ENCODE data around the gene BEST1.
"Not testable (repeated sequence)": the region's sequence is repeated elsewhere in the genome, so short reads cannot be mapped to it uniquely, and the experiment has no call there.

The BEST1 gene

GRCh38 chr11:61949169-61950034, 749 bp upstream of the BEST1 start:
- DNase-seq: peak; percentile 59 to 92

GRCh38 chr11:61951484-61952135, 1.5 kb downstream of the BEST1 start:
- no peak for DNase-seq

GRCh38 chr11:61952882-61953281, 2.7 kb downstream of the BEST1 start:
- DNase-seq: no peak

DNA sequence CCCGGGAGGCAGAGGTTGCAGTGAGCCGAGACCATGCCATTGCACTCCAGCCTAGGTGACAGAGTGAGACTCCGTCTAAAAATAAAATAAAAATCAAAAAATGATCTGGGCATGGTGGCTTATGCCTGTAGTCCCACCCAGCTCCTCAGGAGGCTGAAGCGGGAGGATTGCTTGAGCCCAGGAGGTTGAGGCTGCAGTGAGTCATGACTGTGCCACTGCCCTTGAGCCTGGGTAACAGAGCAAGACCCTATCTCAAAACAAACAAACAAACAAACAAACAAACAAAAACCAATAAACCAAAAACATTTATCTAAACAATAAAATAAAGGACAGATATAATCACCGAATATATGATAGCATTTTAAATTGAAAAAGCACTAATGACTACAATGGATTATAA, 3.5 kb downstream of the BEST1 start:
- DNase-seq: not testable (repeated sequence)

GRCh38 chr11:61954106-61954850, 4.1 kb downstream of the BEST1 start:
- DNase-seq: no peak

DNA sequence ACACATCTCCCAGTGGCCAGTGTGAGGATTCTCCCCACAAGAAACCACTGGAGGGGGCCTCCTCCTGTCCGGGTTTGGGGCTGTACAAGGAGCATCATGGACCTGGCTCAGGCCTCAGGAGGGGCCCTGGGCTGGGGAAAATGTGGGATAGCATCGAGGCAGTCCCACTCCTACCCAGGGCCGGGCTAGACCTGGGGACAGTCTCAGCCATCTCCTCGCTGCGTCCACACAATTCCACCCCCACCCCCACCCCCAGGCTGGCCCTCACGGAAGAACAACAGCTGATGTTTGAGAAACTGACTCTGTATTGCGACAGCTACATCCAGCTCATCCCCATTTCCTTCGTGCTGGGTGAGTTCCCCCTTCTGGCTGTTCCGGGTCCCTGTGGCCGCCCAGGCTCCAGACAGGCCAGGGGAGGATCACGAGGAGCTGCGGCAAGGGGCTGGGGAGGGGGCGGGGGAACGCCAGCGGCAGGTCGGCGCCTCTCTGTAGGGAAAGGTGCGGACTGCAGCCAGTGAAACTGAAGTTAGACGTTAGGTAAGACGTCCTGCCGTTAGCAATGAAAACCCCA, 4.8 kb downstream of the BEST1 start:
- no peak for DNase-seq

DNA sequence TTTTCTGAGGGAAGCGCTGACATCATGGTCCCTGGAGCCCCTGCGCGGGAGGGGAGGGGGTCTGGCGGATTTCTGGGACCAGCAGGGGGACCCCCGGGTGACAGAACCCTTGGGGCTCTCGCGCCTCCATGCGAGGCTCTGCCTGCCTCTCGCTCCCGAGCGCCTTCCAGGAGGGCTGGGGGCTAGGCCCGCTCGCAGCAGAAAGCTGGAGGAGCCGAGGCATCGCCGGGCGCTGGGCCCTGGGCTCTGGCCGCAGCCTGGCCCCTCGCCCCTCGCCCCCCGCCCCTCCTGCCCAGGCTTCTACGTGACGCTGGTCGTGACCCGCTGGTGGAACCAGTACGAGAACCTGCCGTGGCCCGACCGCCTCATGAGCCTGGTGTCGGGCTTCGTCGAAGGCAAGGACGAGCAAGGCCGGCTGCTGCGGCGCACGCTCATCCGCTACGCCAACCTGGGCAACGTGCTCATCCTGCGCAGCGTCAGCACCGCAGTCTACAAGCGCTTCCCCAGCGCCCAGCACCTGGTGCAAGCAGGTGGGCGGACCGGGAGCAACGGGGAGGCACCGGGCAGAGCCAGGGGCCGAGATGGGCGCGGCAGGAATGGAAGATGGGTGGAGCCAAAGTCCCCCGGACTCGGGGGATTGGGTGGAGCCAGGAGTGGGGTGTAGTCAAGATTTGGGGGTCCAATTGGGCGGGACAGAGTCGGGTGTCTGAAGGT, 5.4 kb downstream of the BEST1 start:
- no peak for DNase-seq

DNA sequence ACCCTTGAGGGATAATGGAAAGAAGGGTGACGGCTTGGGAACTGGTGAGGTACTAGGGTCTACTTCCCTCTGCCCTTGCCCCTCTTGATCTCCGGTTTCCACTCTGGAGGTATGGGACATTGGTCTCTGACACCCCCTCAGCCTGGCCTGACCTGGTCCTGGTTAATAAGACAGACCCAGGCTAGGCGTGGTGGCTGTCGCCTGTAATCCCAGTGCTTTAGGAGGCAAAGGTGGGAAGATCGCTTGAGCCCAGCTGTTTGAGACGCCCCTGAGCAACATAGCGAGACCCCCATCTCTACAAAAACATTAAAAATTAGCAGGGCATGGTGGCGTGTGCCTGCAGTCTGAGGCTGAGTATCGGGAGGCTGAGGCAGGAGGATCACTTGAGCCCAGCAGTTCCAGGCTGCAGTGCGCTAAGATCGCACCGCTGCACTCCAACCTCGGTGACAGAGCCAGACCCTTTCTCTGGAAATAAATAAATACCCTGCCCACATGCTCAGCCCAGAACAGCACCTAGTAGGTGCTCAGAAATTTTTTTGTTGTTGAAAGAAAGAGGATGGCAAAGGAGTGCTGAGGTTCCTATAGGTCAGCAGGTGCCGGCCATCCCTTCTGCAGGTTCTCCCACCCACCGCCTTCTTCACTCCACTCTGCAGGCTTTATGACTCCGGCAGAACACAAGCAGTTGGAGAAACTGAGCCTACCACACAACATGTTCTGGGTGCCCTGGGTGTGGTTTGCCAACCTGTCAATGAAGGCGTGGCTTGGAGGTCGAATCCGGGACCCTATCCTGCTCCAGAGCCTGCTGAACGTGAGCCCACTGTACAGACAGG, 6.3 kb downstream of the BEST1 start:
- DNase-seq: no peak

- no peak for DNase-seq
These were observed 7.0 kb downstream of the BEST1 start for GRCh38 chr11:61957021-61957770.

DNA sequence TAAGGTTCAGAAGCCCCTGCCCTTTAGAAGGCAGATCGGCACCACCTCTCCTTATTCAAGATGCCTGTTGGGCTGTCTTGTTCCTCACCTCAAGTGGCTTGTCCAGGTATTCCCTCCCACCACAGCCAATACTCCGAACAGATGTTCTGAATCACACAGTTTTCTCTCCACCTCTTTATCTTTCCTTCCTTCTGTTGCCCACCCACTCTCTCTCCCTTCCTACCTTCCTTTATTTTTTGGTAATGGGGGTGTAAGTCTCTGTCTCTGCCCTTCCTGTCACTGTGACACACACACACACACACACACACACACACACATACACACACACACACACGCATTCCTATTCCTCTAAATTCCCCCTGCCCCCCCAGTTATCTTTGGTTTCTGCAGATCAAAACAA, 8.4 kb downstream of the BEST1 start:
- DNase-seq: no peak

DNA sequence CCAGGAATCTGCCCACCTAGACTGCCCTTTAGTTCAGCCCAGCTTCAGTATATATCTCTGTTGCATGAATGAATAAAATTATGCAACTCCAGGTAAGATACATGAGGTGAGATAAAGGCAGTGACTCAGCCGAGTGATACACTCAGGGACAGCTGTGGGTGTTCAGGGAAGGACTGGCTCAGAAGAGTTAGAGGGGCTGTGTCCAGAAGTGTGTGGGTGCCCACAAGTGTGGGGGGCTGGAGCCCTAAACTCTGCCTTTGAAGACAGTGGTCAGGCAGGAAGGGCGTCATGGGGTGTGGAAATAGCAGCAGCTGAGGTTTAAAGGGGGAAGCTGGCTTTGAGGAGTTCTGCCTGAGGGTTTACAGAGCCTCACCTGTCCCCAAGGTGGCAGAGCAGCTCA, 9.0 kb downstream of the BEST1 start:
- no peak for DNase-seq

DNA sequence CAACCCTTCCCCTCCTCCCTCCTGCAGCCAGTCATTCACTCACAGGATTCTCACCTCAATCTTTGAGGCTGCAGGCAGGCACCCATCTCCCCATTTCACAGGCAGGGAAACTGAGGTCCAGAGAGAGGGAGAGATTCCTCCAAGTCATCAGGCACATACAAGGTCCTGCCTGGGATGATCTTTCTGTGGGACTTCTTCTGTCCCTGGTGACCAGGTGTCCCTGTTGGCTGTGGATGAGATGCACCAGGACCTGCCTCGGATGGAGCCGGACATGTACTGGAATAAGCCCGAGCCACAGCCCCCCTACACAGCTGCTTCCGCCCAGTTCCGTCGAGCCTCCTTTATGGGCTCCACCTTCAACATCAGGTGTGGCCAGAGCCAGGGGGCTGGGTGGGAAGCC, 9.5 kb downstream of the BEST1 start:
- DNase-seq: no peak

DNA sequence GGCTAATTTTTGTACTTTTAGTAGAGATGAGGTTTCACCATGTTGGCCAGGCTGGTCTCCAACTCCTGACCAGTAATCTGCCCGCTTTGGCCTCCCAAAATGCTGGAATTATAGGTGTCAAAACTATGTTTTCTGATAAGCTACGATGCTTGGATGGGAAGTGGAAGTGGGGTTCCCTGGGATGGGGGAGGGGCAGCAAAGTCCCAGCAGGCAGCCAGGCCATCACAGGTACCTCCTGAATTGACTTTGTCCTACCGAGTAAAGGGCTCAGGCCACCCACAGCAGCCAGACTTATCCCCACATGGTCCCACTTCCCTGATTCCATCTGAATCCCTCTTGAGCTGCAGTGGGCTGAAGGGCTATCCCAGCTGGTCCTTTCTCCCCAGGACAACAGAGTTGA, 10.4 kb downstream of the BEST1 start:
- DNase-seq: no peak

DNA sequence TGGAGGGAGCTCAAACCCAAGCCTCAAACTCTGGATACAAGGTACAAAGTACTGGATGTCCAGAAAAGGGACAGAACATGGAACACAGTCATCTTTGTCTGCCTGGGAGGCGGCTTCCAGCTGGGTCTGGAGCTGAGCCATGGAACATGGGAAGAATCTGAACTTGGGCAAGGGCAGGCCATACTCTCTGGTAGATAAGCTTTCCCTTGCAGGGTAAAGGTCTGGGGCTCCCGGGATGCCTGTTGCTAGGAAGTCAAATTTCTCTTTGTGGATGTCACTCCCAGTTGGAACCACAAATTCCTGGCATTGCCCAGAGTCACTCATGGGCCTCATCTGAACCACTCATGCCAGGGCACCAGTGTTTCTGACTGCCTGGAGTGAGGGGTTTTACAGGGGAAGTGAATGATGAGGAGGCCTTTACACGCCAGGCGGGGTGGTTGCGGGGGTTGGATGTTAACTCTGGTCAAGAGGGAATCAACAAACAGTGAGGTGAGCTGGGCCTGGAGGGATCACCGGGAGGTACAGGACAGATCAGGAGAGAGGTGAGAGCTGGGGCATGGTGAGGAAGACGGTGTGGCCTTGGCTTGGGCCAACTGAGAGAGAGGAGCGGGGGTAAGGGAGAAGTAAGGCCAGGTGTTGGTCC, 11.5 kb downstream of the BEST1 start:
- DNase-seq: no peak

DNA sequence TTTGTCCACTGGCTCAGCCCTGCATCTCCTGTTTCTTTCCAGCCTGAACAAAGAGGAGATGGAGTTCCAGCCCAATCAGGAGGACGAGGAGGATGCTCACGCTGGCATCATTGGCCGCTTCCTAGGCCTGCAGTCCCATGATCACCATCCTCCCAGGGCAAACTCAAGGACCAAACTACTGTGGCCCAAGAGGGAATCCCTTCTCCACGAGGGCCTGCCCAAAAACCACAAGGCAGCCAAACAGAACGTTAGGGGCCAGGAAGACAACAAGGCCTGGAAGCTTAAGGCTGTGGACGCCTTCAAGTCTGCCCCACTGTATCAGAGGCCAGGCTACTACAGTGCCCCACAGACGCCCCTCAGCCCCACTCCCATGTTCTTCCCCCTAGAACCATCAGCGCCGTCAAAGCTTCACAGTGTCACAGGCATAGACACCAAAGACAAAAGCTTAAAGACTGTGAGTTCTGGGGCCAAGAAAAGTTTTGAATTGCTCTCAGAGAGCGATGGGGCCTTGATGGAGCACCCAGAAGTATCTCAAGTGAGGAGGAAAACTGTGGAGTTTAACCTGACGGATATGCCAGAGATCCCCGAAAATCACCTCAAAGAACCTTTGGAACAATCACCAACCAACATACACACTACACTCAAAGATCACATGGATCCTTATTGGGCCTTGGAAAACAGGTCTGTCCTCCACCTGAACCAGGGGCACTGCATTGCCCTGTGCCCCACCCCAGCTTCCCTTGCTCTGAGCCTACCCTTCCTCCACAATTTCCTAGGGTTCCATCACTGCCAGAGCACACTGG, 12.3 kb downstream of the BEST1 start:
- DNase-seq: no peak

DNA sequence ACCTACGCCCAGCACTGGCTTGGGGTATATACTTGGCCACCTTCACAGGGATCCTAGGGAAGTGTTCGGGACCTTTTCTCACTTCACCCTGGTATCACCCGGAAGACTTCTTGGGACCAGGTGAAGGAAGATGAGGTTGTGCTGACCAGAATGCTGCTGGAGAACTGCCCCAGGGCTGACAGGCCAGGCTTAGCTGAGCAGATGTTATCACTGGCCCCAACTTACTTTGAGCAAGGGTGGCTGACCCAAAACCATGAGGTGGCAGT, 12.8 kb downstream of the BEST1 start:
- DNase-seq: no peak

DNA sequence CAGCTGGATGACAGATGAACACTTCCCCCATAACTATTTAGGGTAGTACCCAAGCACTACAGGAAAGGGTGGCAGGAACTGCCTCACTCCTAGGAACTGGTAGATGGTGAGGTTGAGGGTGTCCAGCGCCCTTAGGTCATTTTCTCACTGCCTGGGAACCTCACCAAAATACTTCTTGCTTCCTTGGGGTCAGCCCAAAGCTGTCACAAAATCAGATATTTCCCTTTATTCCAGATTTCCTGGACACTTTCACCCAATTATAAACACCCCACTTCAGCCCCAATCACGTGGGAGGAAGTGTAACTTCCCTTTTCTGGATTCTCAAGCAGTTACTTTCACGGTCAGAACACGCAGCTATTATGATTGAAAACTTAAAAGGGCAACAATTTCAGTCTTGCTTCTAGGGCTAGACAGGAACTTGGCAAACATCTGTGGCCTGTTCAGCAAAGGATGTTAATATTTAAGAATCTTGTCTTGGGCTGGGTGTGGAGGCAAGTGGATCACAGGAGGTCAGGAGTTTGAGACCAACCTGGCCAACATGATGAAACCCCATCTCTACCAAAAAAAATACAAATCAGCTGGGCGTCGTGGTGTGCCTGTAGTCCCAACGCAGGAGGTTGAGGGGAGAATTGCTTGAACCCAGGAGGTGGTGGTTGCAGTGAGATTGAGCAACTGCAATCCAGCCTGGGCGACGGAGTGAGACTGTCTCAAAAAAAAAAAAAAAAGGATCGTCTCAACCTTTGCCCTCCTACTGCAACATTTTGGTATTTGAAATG, 13.3 kb downstream of the BEST1 start:
- DNase-seq: no peak

GRCh38 chr11:61964058-61964665, 14.0 kb downstream of the BEST1 start:
- no peak for DNase-seq

Measured in NCI-H446 (cell line).